ENCODE results near the gene CALD1. TPM values are rescaled to one million over a fixed set of nuclear protein-coding genes. Genes with fewer than 3 reads are reported as not detected.
A peak's percentile ranks its signal among the peaks of the same experiment; 100 is the strongest.

Gene CALD1
- polyA plus RNA-seq, 1 donor, result 191 TPM

DNA sequence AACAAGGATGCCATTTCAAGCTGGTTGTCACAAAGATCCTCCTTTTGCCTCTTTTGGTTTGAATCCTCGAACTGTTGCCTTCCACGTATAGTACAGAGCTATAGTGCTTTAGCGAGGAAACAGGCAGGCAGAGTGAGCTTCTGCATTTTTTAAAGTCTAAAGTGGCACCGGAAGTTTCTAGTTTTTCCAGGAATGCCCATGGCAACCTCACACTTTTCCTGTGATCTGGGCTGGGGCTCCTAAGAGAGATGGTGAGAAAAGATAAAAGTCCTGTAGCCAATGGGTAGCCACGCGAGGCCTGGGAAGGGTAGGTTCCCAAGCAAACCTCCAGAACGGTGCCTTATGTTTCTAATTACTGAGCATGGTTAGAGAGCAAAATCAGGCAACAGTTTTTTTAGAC, 76.7 kb downstream of the CALD1 start:
- Histone ChIP-seq H3K4me3 (ENCODE audit: low read length) (no peak overlapping the region), H3K27me3 (ENCODE audit: control insufficient read depth, insufficient read depth, low read length) (no peaks in the 10 kb centered on the region), H3K36me3 (ENCODE audit: control insufficient read depth, insufficient read depth, low read length) (no peaks in the 10 kb centered on the region), H3K27ac (ENCODE audit: low read length) (no peak overlapping the region), H3K4me1 (ENCODE audit: control insufficient read depth, insufficient read depth, low read length) (peaks cover 3% of the 10 kb centered on the region), H3K9me3 (ENCODE audit: control insufficient read depth, low read depth, low read length) (no peaks in the 10 kb centered on the region)
- DNase-seq, result no peak
- WGBS (ENCODE audit: insufficient coverage, low lambda C conversion rate), result 90% methylated on average over 2 of the region's 7 CpGs

DNA sequence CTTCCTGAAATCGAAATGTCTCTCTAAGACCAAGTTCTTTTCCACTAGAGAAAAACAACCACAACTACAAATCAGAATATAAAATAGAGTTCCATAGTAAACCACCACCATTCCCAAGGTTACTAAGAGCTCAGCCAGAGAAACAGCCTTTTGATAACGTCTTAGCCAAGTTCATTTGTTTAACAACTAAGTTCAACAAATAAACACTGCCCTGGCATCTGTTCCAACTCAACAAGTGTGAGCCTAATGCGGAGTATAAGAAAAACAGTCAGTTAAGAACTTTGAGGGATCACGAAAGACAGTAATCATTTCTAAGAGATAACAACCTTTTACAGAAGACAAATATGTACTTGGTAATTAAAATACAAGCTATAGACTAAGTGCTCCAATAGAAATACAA, 77.3 kb downstream of the CALD1 start:
- no peak overlapping the region for H3K4me3 ChIP-seq (ENCODE audit: low read length)
- WGBS (ENCODE audit: insufficient coverage, low lambda C conversion rate), result 90% methylated on average over 2 of the region's 4 CpGs
- peaks cover 3% of the 10 kb centered on the region for H3K4me1 ChIP-seq (ENCODE audit: control insufficient read depth, insufficient read depth, low read length)
- no peaks in the 10 kb centered on the region for H3K9me3 ChIP-seq (ENCODE audit: control insufficient read depth, low read depth, low read length)
- H3K27ac ChIP-seq (ENCODE audit: low read length), result no peak overlapping the region
- no peaks in the 10 kb centered on the region for H3K27me3 ChIP-seq (ENCODE audit: control insufficient read depth, insufficient read depth, low read length)
- H3K36me3 ChIP-seq (ENCODE audit: control insufficient read depth, insufficient read depth, low read length), result no peaks in the 10 kb centered on the region
- DNase-seq, result no peak

DNA sequence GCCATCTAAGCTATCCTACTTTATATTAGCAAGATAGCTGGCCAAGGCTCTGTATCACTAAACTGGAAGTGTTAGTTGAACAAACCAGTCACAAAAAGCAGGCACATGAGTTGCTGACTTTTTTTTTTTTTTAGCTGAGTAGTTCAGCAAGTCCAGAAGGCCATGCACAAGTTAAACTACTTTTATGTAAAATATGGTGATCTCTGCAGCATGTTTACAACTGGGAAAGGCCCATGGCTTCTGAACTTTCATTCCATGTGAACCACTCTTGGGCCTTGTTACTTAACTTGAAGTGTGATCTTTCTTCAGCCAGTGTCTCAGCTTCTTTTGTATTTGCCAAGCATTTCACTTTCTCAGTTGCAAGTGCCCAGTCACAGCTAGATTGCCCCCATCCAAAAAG, 78.5 kb downstream of the CALD1 start:
- no peaks in the 10 kb centered on the region for H3K27me3 ChIP-seq (ENCODE audit: control insufficient read depth, insufficient read depth, low read length)
- no peaks in the 10 kb centered on the region for H3K9me3 ChIP-seq (ENCODE audit: control insufficient read depth, low read depth, low read length)
- no peak overlapping the region for H3K4me3 ChIP-seq (ENCODE audit: low read length)
- DNase-seq, result no peak
- H3K36me3 ChIP-seq (ENCODE audit: control insufficient read depth, insufficient read depth, low read length), result no peaks in the 10 kb centered on the region
- H3K27ac ChIP-seq (ENCODE audit: low read length), result no peak overlapping the region
- peaks cover 3% of the 10 kb centered on the region for H3K4me1 ChIP-seq (ENCODE audit: control insufficient read depth, insufficient read depth, low read length)

DNA sequence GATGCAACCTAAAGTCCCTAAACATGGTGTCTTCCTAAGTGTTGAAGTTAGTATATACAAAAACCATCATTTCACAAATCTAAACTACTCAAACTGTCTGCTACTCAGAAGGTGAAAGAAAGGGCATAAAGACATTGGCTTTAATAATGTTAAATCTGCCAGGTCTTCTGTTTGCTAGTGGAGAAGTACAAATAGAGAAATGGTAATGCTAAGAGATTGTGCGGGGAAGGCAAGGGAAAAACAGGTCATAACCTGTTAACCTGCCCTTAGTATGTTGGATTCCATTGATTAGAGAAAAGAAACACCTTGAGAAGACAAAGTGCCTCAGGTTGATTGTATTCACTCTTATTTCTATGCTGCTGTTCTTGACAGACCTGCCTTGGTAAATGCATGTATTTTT, 80.3 kb downstream of the CALD1 start:
- H3K9me3 ChIP-seq (ENCODE audit: control insufficient read depth, low read depth, low read length), result no peaks in the 10 kb centered on the region
- no peaks in the 10 kb centered on the region for H3K27me3 ChIP-seq (ENCODE audit: control insufficient read depth, insufficient read depth, low read length)
- no peak for DNase-seq
- H3K4me3 ChIP-seq (ENCODE audit: low read length), result no peak overlapping the region
- H3K4me1 ChIP-seq (ENCODE audit: control insufficient read depth, insufficient read depth, low read length), result peaks cover 3% of the 10 kb centered on the region
- H3K27ac ChIP-seq (ENCODE audit: low read length), result no peak overlapping the region
- WGBS (ENCODE audit: insufficient coverage, low lambda C conversion rate), result 40% methylated on average over 1 of the region's 1 CpG
- H3K36me3 ChIP-seq (ENCODE audit: control insufficient read depth, insufficient read depth, low read length), result no peaks in the 10 kb centered on the region

DNA sequence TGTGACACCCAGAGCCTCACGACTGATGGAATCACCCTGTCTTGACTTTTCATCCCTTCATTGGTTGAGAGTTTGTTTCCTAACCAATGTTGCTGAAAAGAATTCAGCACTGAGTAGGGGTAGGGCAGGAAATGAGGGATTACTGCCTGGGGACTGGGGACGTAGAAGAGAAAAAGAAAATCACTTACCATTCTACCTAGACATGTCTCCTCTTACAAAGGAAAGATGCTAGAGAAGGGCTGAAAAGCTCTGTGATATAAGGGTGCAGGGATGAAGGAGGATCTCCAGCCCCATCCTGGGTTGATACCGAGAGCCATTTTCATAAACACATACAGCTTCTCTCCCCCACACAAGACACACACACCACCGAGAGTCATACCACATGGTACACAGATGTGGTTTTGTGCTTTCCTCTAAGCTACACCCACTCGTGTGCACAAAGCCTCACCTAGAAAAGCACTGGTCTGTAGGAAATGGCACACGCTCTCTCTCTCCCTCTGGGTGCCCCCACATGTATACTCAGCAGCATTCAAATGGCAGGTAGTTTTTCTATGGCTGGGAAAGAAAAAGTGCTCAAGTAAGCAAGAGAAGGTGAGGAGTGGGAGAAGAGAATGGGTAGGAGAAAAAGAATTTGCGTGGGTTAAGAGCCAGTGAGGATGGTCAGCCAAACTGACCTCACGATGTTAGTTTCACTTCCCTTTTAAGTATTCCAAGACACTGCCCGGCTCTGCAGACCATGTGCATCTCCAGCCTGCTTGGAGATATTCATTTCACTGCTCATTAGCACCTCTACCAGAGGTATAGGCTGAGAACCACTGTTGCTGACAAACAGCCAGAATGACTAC, 85.8 kb downstream of the CALD1 start:
- Histone ChIP-seq H3K27me3 (ENCODE audit: control insufficient read depth, insufficient read depth, low read length) (no peaks in the 10 kb centered on the region), H3K27ac (ENCODE audit: low read length) (peak overlapping the region; percentile 59), H3K36me3 (ENCODE audit: control insufficient read depth, insufficient read depth, low read length) (peaks cover 2% of the 10 kb centered on the region), H3K4me3 (ENCODE audit: low read length) (no peak overlapping the region), H3K9me3 (ENCODE audit: control insufficient read depth, low read depth, low read length) (no peaks in the 10 kb centered on the region), H3K4me1 (ENCODE audit: control insufficient read depth, insufficient read depth, low read length) (peaks cover 3% of the 10 kb centered on the region)
- no peak for DNase-seq
- WGBS (ENCODE audit: insufficient coverage, low lambda C conversion rate), result 71% methylated on average over 1 of the region's 9 CpGs

DNA sequence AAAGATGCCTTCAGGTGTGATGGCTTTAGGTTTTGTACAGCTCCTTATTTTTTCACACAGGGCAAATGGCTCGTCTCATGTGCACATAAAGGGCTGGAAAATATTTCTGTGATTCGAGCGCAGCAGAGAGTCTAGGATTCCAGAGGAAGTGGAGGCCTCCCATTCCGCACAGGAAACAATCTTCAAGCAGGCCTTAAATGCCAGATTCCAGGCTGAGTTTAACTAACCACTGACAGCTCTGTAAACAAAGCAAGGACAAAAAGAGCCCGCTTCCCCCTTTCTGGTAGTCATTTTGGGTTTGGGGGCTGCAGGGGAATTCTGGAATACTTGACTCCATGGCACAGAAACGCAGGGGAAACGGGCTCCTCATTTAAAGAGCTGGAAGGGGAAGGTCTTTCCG, 87.2 kb downstream of the CALD1 start:
- Histone ChIP-seq H3K4me3 (ENCODE audit: low read length) (no peak overlapping the region), H3K4me1 (ENCODE audit: control insufficient read depth, insufficient read depth, low read length) (peaks cover 3% of the 10 kb centered on the region), H3K9me3 (ENCODE audit: control insufficient read depth, low read depth, low read length) (no peaks in the 10 kb centered on the region), H3K36me3 (ENCODE audit: control insufficient read depth, insufficient read depth, low read length) (peaks cover 2% of the 10 kb centered on the region), H3K27me3 (ENCODE audit: control insufficient read depth, insufficient read depth, low read length) (no peaks in the 10 kb centered on the region), H3K27ac (ENCODE audit: low read length) (peak overlapping the region; percentile 59)
- 40% methylated on average over 1 of the region's 8 CpGs for WGBS (ENCODE audit: insufficient coverage, low lambda C conversion rate)
- DNase-seq, result peak in 1 of 2 donors; percentile 29

DNA sequence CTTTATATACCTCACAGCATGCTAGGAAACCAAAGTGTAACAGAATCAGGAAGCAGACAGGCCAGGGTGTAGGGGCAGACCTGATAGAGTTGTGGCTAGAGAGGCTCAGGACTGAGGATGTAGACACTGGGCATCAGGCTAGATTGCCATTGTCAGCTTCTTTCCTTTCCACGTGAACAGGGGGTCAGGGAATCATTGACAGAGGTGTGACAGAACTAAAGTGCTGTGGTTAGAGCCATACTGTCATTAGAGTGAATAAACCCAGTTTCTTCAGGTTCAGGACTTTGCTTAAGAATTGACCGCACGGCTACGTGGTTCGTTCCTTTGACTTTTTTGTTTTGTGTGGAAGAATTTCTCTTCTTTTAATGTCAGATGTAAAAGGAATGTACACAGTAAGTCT, 90.7 kb downstream of the CALD1 start:
- DNase-seq, result no peak
- Histone ChIP-seq H3K27ac (ENCODE audit: low read length) (no peak overlapping the region), H3K4me1 (ENCODE audit: control insufficient read depth, insufficient read depth, low read length) (no peaks in the 10 kb centered on the region), H3K9me3 (ENCODE audit: control insufficient read depth, low read depth, low read length) (no peaks in the 10 kb centered on the region), H3K27me3 (ENCODE audit: control insufficient read depth, insufficient read depth, low read length) (peaks cover 2% of the 10 kb centered on the region), H3K36me3 (ENCODE audit: control insufficient read depth, insufficient read depth, low read length) (peaks cover 2% of the 10 kb centered on the region), H3K4me3 (ENCODE audit: low read length) (no peak overlapping the region)
- no CpG with 5 or more reads among the region's 5 CpGs for WGBS (ENCODE audit: insufficient coverage, low lambda C conversion rate)

DNA sequence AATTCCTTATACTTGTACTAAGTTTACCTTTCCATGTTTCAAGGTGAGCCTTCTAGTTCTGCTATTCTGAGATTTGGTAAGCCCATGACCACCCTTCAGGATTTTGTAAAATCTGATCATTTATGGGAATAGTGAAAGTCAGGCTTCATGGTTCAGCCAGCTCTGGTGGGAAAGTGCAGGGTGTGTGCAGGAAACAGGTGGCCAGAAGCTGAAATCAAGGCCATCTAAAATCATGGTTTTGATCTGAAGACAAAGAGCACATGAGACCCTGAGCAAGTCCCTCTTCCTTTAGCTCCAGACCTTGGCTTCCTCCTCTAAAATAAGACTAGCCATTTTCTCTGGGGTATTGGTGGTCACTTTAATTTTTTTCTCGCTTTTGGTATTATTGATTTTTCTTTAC, 91.3 kb downstream of the CALD1 start:
- DNase-seq, result no peak
- H3K27ac ChIP-seq (ENCODE audit: low read length), result no peak overlapping the region

DNA sequence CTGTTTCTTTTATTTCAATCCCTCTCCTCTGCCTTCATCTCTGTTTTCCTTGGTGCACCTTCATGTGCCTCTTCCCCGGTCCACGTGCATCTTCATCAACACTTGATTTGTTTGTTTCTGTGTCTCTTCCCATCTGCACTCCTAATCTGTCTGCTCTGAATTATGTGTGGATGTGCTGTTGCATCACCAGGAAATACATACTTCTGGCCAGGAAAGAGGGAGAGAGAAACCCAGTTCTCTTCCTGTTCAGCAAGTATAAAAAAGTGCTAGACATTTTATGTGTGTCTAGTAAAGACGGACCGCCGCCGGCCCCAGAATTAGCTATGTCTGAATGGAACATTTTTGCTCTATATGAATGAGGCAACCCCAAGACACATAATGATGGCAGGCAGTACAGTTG, 93.8 kb downstream of the CALD1 start:
- H3K4me3 ChIP-seq (ENCODE audit: low read length), result no peak overlapping the region
- DNase-seq, result no peak
- H3K9me3 ChIP-seq (ENCODE audit: control insufficient read depth, low read depth, low read length), result no peaks in the 10 kb centered on the region
- H3K4me1 ChIP-seq (ENCODE audit: control insufficient read depth, insufficient read depth, low read length), result no peaks in the 10 kb centered on the region
- peaks cover 2% of the 10 kb centered on the region for H3K27me3 ChIP-seq (ENCODE audit: control insufficient read depth, insufficient read depth, low read length)
- WGBS (ENCODE audit: insufficient coverage, low lambda C conversion rate), result 69% methylated on average over 2 of the region's 6 CpGs
- H3K27ac ChIP-seq (ENCODE audit: low read length), result no peak overlapping the region
- peaks cover 2% of the 10 kb centered on the region for H3K36me3 ChIP-seq (ENCODE audit: control insufficient read depth, insufficient read depth, low read length)

More for the DNA sequence above, 91.3 kb downstream of the CALD1 start:
- Histone ChIP-seq H3K4me3 (ENCODE audit: low read length) (no peak overlapping the region), H3K36me3 (ENCODE audit: control insufficient read depth, insufficient read depth, low read length) (peaks cover 2% of the 10 kb centered on the region), H3K27me3 (ENCODE audit: control insufficient read depth, insufficient read depth, low read length) (peaks cover 2% of the 10 kb centered on the region), H3K9me3 (ENCODE audit: control insufficient read depth, low read depth, low read length) (no peaks in the 10 kb centered on the region), H3K4me1 (ENCODE audit: control insufficient read depth, insufficient read depth, low read length) (no peaks in the 10 kb centered on the region)
- 100% methylated on average over 1 of the region's 1 CpG for WGBS (ENCODE audit: insufficient coverage, low lambda C conversion rate)

DNA sequence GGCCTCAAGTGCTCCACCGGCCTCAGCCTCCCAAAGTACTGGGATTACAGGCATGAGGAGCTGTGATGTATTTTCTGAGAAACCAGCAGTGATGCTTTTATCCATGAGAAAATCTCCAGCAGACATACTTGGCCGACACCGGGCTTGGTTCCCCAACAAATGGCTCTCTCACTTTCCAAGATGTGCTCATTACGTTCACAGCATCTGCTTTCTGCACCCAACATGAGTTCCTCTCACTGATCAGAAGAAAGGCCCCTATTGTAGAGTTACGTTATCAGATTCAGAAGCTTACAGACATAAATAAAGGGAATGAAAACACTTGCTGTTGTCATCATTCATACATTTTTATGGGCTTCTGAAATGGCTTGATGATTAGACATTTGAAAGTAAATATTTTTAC, 95.0 kb downstream of the CALD1 start:
- no peaks in the 10 kb centered on the region for H3K9me3 ChIP-seq (ENCODE audit: control insufficient read depth, low read depth, low read length)
- no peaks in the 10 kb centered on the region for H3K36me3 ChIP-seq (ENCODE audit: control insufficient read depth, insufficient read depth, low read length)
- H3K4me3 ChIP-seq (ENCODE audit: low read length), result no peak overlapping the region
- peaks cover 2% of the 10 kb centered on the region for H3K27me3 ChIP-seq (ENCODE audit: control insufficient read depth, insufficient read depth, low read length)
- H3K4me1 ChIP-seq (ENCODE audit: control insufficient read depth, insufficient read depth, low read length), result no peaks in the 10 kb centered on the region
- no peak for DNase-seq
- WGBS (ENCODE audit: insufficient coverage, low lambda C conversion rate), result 86% methylated on average over 1 of the region's 5 CpGs
- no peak overlapping the region for H3K27ac ChIP-seq (ENCODE audit: low read length)

DNA sequence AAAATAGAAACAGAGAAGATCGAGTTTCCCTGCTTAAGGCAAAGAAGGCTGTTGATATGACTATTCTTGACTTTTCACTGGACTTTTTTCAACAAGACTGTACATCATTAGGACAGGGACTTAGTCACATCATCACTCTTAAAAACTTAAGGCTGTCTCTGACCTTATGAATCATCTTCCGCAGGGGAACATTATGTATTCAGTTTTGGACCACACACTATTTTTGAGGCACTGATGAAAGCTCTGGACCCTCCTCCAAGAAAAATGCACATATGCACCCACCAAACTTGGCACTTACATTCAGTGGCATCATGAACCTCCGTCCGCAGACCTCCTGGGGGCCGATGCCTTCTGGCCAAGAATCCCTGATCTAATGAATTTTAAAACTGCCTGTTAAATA, 96.4 kb downstream of the CALD1 start:
- Histone ChIP-seq H3K27me3 (ENCODE audit: control insufficient read depth, insufficient read depth, low read length) (peaks cover 2% of the 10 kb centered on the region), H3K36me3 (ENCODE audit: control insufficient read depth, insufficient read depth, low read length) (no peaks in the 10 kb centered on the region), H3K27ac (ENCODE audit: low read length) (no peak overlapping the region), H3K9me3 (ENCODE audit: control insufficient read depth, low read depth, low read length) (no peaks in the 10 kb centered on the region), H3K4me1 (ENCODE audit: control insufficient read depth, insufficient read depth, low read length) (no peaks in the 10 kb centered on the region), H3K4me3 (ENCODE audit: low read length) (no peak overlapping the region)
- no peak for DNase-seq
- WGBS (ENCODE audit: insufficient coverage, low lambda C conversion rate), result 60% methylated on average over 1 of the region's 5 CpGs

All from large intestine (tissue), 3 donors.